ENCODE data around the gene F2.

Gene F2

GRCh38 chr11:46684367-46684766, 34.6 kb upstream of the F2 start:
- TF ChIP-seq CTCF (IDR thresholded peaks at IDR 0.05; ENCODE audit: control extremely low read depth, extremely low read depth, low read depth, missing control alignments) = no peak
- CTCF ChIA-PET = no interaction called here
- DNase-seq (ENCODE audit: extremely low spot score) = no peak
- POLR2A ChIA-PET = no interaction called here

- no peak for DNase-seq (ENCODE audit: extremely low spot score)
- ChIA-PET POLR2A (interaction anchor here (0.6 kb wide), 1 partner anchor 26 kb away, joined by 3 read pairs; no protein-coding TSS in a partner anchor), CTCF (interaction anchor here (1.7 kb wide), 1 partner anchor 9 kb away, joined by 4 read pairs; no protein-coding TSS in a partner anchor)
- no peak for TF ChIP-seq CTCF (IDR thresholded peaks at IDR 0.05; ENCODE audit: control extremely low read depth, extremely low read depth, low read depth, missing control alignments)
Measured at GRCh38 chr11:46686886-46687795, 31.9 kb upstream of the F2 start.

- TF ChIP-seq CTCF (IDR thresholded peaks at IDR 0.05; ENCODE audit: control extremely low read depth, extremely low read depth, low read depth, missing control alignments) = no peak
- POLR2A ChIA-PET = no interaction called here
- CTCF ChIA-PET = interaction anchor here (0.8 to 1.8 kb wide), 3 partner anchors 10 to 17 kb away, joined by 3 to 5 read pairs (median 5); partner anchors contain the start of genes ARHGAP1 and ZNF408
- no peak for DNase-seq (ENCODE audit: extremely low spot score)
Measured at GRCh38 chr11:46690702-46691101, 28.3 kb upstream of the F2 start.

GRCh38 chr11:46692450-46692849, 26.6 kb upstream of the F2 start:
- no peak for TF ChIP-seq CTCF (IDR thresholded peaks at IDR 0.05; ENCODE audit: control extremely low read depth, extremely low read depth, low read depth, missing control alignments)
- ChIA-PET POLR2A (interaction anchor here (0.7 kb wide), 1 partner anchor 194 kb away, joined by 4 read pairs; no protein-coding TSS in a partner anchor), CTCF (interaction anchor here (1.3 kb wide), 2 partner anchors 19 to 74 kb away, joined by 3 to 4 read pairs; no protein-coding TSS in a partner anchor)
- DNase-seq (ENCODE audit: extremely low spot score) = no peak

GRCh38 chr11:46693597-46694012, 25.4 kb upstream of the F2 start:
- ChIA-PET CTCF (no interaction called here), POLR2A (interaction anchor here (0.7 kb wide), 1 partner anchor 869 kb away, joined by 4 read pairs; no protein-coding TSS in a partner anchor)

GRCh38 chr11:46694072-46694471, 24.9 kb upstream of the F2 start:
- no peak for DNase-seq (ENCODE audit: extremely low spot score)
- TF ChIP-seq CTCF (IDR thresholded peaks at IDR 0.05; ENCODE audit: control extremely low read depth, extremely low read depth, low read depth, missing control alignments) = no peak
- CTCF ChIA-PET = no interaction called here
- POLR2A ChIA-PET = no interaction called here

More at GRCh38 chr11:46693597-46694012, 25.4 kb upstream of the F2 start:
- no peak for DNase-seq (ENCODE audit: extremely low spot score)
- no peak for TF ChIP-seq CTCF (IDR thresholded peaks at IDR 0.05; ENCODE audit: control extremely low read depth, extremely low read depth, low read depth, missing control alignments)
